SK-N-SH treated with all-trans-retinoic acid at 6 μM for 48 hours (cell line): Measurements from ENCODE around the gene GHSR.

ENCODE experiments used
- ATAC-seq: fragments of 200-7000 bp; cut with Tn5 transposase; 3 replicates; pipeline ENCODE4 v1.9.1; 2020; ENCODE audit warnings: mild to moderate bottlenecking, moderate library complexity
- ARNTL ChIP-seq: fragments of 450-650 bp; formaldehyde crosslinking; IDR thresholded peaks from 2 replicates; pipeline ENCODE4 v1.5.0; 2020; ENCODE audit warnings: low read depth, mild to moderate bottlenecking, moderate library complexity, borderline replicate concordance
- BACH2 ChIP-seq: fragments of 250-450 bp; sonication (Bioruptor Pico); IDR thresholded peaks from 2 replicates; pipeline ENCODE4 v1.9.0; 2021; ENCODE audit warnings: mild to moderate bottlenecking, borderline replicate concordance
- CREB5 ChIP-seq: fragments of 250-450 bp; sonication (Bioruptor Pico); IDR thresholded peaks from 2 replicates; pipeline ENCODE4 v1.5.1; 2020; ENCODE audit warnings: low read depth, mild to moderate bottlenecking, moderate library complexity
- CSRNP3 ChIP-seq: fragments of 250-450 bp; sonication (Bioruptor Pico); IDR thresholded peaks from 2 replicates; pipeline ENCODE4 v1.5.1; 2021; ENCODE audit warnings: mild to moderate bottlenecking, moderate library complexity
- GLIS3 ChIP-seq: fragments of 250-450 bp; sonication (Bioruptor Pico); IDR thresholded peaks from 2 replicates; pipeline ENCODE4 v1.5.0; 2020; ENCODE audit warnings: mild to moderate bottlenecking, moderate library complexity
- ISL1 ChIP-seq: fragments of 250-450 bp; sonication (Bioruptor Pico); IDR thresholded peaks from 2 replicates; pipeline ENCODE4 v2.1.2; 2022; ENCODE audit warnings: mild to moderate bottlenecking, moderate library complexity
- OSR1 ChIP-seq: fragments of 250-450 bp; sonication (Bioruptor Pico); IDR thresholded peaks from 2 replicates; pipeline ENCODE4 v1.8.0; 2022; ENCODE audit warnings: moderate library complexity, mild to moderate bottlenecking, inconsistent platforms
- PATZ1 ChIP-seq: fragments of 250-450 bp; sonication (Bioruptor Pico); IDR thresholded peaks from 2 replicates; pipeline ENCODE4 v1.8.0; 2020; ENCODE audit warnings: mild to moderate bottlenecking, moderate library complexity, borderline replicate concordance
- POU6F1 ChIP-seq: fragments of 250-450 bp; sonication (Bioruptor Pico); IDR thresholded peaks from 2 replicates; pipeline ENCODE4 v1.8.0; 2021; ENCODE audit warnings: low read depth, mild to moderate bottlenecking, moderate library complexity, borderline replicate concordance
- PPARA ChIP-seq: fragments of 250-450 bp; sonication (Bioruptor Pico); IDR thresholded peaks from 2 replicates; pipeline ENCODE4 v1.5.0; 2020; ENCODE audit warnings: mild to moderate bottlenecking, borderline replicate concordance
- RARB ChIP-seq: fragments of 250-450 bp; sonication (Bioruptor Pico); IDR thresholded peaks from 2 replicates; pipeline ENCODE4 v1.8.0; 2021; ENCODE audit warnings: mild to moderate bottlenecking, moderate library complexity
- TCF4 ChIP-seq: fragments of 250-450 bp; sonication (Bioruptor Pico); IDR thresholded peaks from 2 replicates; pipeline ENCODE4 v1.8.0; 2021; ENCODE audit warnings: mild to moderate bottlenecking, moderate library complexity, borderline replicate concordance
- TOX ChIP-seq: fragments of 250-450 bp; sonication (Bioruptor Pico); IDR thresholded peaks from 2 replicates; pipeline ENCODE4 v1.8.0; 2021; ENCODE audit warnings: mild to moderate bottlenecking, moderate library complexity, borderline replicate concordance
- TSHZ2 ChIP-seq: fragments of 250-450 bp; sonication (Bioruptor Pico); IDR thresholded peaks from 2 replicates; pipeline ENCODE4 v1.5.0; 2020; ENCODE audit warnings: mild to moderate bottlenecking, moderate library complexity
- ZC3H10 ChIP-seq: fragments of 250-450 bp; sonication (Bioruptor Pico); IDR thresholded peaks from 2 replicates; pipeline ENCODE4 v1.5.1; 2021; ENCODE audit warnings: mild to moderate bottlenecking, moderate library complexity
- ZFP30 ChIP-seq: fragments of 450-650 bp; formaldehyde crosslinking; IDR thresholded peaks from 2 replicates; pipeline ENCODE4 v1.5.0; 2022; ENCODE audit warnings: mild to moderate bottlenecking, moderate library complexity
- ZNF565 ChIP-seq: fragments of 450-650 bp; formaldehyde crosslinking; conservative IDR thresholded peaks from 2 replicates; pipeline ENCODE4 v1.5.0; 2020; ENCODE audit warnings: low read depth, mild to moderate bottlenecking, moderate library complexity
- ZNF70 ChIP-seq: fragments of 450-650 bp; formaldehyde crosslinking; IDR thresholded peaks from 2 replicates; pipeline ENCODE4 v1.5.0; 2020; ENCODE audit warnings: mild to moderate bottlenecking, moderate library complexity
- ZNF8 ChIP-seq: fragments of 450-650 bp; formaldehyde crosslinking; IDR thresholded peaks from 2 replicates; pipeline ENCODE4 v1.5.0; 2020; ENCODE audit warnings: mild to moderate bottlenecking, moderate library complexity

Gene GHSR

GRCh38 chr3:172411478-172411947, 36.7 kb downstream of the GHSR start:
- ATAC-seq = no peak
- TF ChIP-seq ZNF8 (CRISPR knock-in tag) (no peak), PPARA (CRISPR knock-in tag) (no peak), RARB (no peak), ZNF565 (CRISPR knock-in tag) (no peak), ZFP30 (no peak), CREB5 (CRISPR knock-in tag) (no peak), OSR1 (CRISPR knock-in tag) (no peak), ZNF70 (CRISPR knock-in tag) (no peak), TCF4 (CRISPR knock-in tag) (no peak), BACH2 (no peak), POU6F1 (CRISPR knock-in tag) (no peak)
- TF ChIP-seq, all 23 proteins: peak for 0

GRCh38 chr3:172410702-172411477, 37.4 kb downstream of the GHSR start:
- peak; percentile 21; the same call in 2 of the 3 replicates for ATAC-seq
- no peak for TF ChIP-seq ISL1 (CRISPR knock-in tag)
- TF ChIP-seq ZNF565 (CRISPR knock-in tag) = no peak

GRCh38 chr3:172407872-172408271, 40.4 kb downstream of the GHSR start:
- no peak for ATAC-seq
- TF ChIP-seq GLIS3 (CRISPR knock-in tag) (no peak), ISL1 (CRISPR knock-in tag) (no peak), TSHZ2 (CRISPR knock-in tag) (no peak)

- ATAC-seq = no peak
These were observed 42.3 kb downstream of the GHSR start for GRCh38 chr3:172405914-172406313.

More at GRCh38 chr3:172405914-172406313, 42.3 kb downstream of the GHSR start:
- TF ChIP-seq ZC3H10 = no peak
- TF ChIP-seq RARB = no peak
- no peak for TF ChIP-seq PATZ1 (CRISPR knock-in tag)
- TF ChIP-seq TOX (CRISPR knock-in tag) = no peak
- no peak for TF ChIP-seq ARNTL (CRISPR knock-in tag)
- no peak for TF ChIP-seq ZNF8 (CRISPR knock-in tag)
- TF ChIP-seq CSRNP3 (CRISPR knock-in tag) = no peak
- no peak for TF ChIP-seq PPARA (CRISPR knock-in tag)
